WTC11 (cell line): ENCODE measurements around the gene SEC14L6. TPM values are rescaled to one million over a fixed set of nuclear protein-coding genes. Genes with fewer than 3 reads are reported as not detected.

ENCODE experiments used
- ATAC-seq: fragments of 200-7000 bp; cut with Tn5 transposase; 2 replicates; pipeline ENCODE4 v1.10.0; 2021; ENCODE audit warnings: mild to moderate bottlenecking, moderate library complexity
- CTCF ChIA-PET: fragments of 300-600 bp; sonication (Branson Sonifier 250); formaldehyde crosslinking; loops from one replicate; lab custom pipeline; 2021; ENCODE audit warnings: antibody characterized with exemption; lab: Charles Lee
- POLR2A ChIA-PET: fragments of 350-600 bp; sonication (Branson Sonifier 250); formaldehyde crosslinking; loops from one replicate; lab custom pipeline; 2021; ENCODE audit warnings: antibody characterized with exemption; lab: Charles Lee
- DNase-seq: peaks from one replicate; pipeline ENCODE4 v3.0.0; 2021; ENCODE audit warnings: low spot score
- H3K27ac Mint-ChIP-seq: 2 replicates; pipeline ENCODE4 v1.8.0; 2021; ENCODE audit warnings: mixed read lengths
- H3K27me3 Mint-ChIP-seq: 2 replicates; pipeline ENCODE4 v1.8.0; 2021; ENCODE audit warnings: low read depth, mild to moderate bottlenecking, moderate library complexity, mixed read lengths
- H3K36me3 Mint-ChIP-seq: 2 replicates; pipeline ENCODE4 v1.8.0; 2021; ENCODE audit warnings: mixed read lengths
- H3K4me1 Mint-ChIP-seq: 2 replicates; pipeline ENCODE4 v1.8.0; 2022; ENCODE audit warnings: mixed read lengths
- H3K4me3 Mint-ChIP-seq: 2 replicates; pipeline ENCODE4 v1.8.0; 2021; ENCODE audit warnings: mild to moderate bottlenecking, moderate library complexity, mixed read lengths
- H3K9me3 Mint-ChIP-seq: 2 replicates; pipeline ENCODE4 v1.8.0; 2021; ENCODE audit warnings: mixed read lengths
- ELF4 ChIP-seq: sonication (generic); formaldehyde crosslinking; IDR thresholded peaks from 2 replicates; pipeline ENCODE4 v1.8.1; 2022; ENCODE audit warnings: low read depth, mild to moderate bottlenecking, moderate library complexity, missing genetic modification reagents
- EMX1 ChIP-seq: fragments of 250-450 bp; sonication (Bioruptor Pico); IDR thresholded peaks from 2 replicates; pipeline ENCODE4 v1.8.0; 2021; ENCODE audit warnings: mild to moderate bottlenecking
- NR1H2 ChIP-seq: sonication (generic); formaldehyde crosslinking; IDR thresholded peaks from 2 replicates; pipeline ENCODE4 v1.9.0; 2021; ENCODE audit warnings: mild to moderate bottlenecking, moderate library complexity, missing genetic modification reagents
- NR2C2 ChIP-seq: sonication (generic); formaldehyde crosslinking; IDR thresholded peaks from 2 replicates; pipeline ENCODE4 v1.8.0; 2022; ENCODE audit warnings: mild to moderate bottlenecking, missing genetic modification reagents
- NR3C1 ChIP-seq: sonication (generic); formaldehyde crosslinking; conservative IDR thresholded peaks from 2 replicates; pipeline ENCODE4 v1.8.1; 2023; ENCODE audit warnings: low read depth, mild to moderate bottlenecking, missing genetic modification reagents
- PRRX2 ChIP-seq: fragments of 250-450 bp; sonication (Bioruptor Pico); IDR thresholded peaks from 2 replicates; pipeline ENCODE4 v1.8.0; 2021; ENCODE audit warnings: mild to moderate bottlenecking
- RELA ChIP-seq: sonication (generic); formaldehyde crosslinking; IDR thresholded peaks from 2 replicates; pipeline ENCODE4 v1.8.1; 2022; ENCODE audit warnings: missing genetic modification reagents, mild to moderate bottlenecking, borderline replicate concordance
- TCF7 ChIP-seq: sonication (generic); formaldehyde crosslinking; IDR thresholded peaks from 2 replicates; pipeline ENCODE4 v1.8.0; 2022; ENCODE audit warnings: mild to moderate bottlenecking, low read depth, missing genetic modification reagents, moderate library complexity
- ZNF232 ChIP-seq: sonication (generic); formaldehyde crosslinking; IDR thresholded peaks from 2 replicates; pipeline ENCODE4 v1.8.0; 2022; ENCODE audit warnings: mild to moderate bottlenecking, missing genetic modification reagents
- ZNF263 ChIP-seq: sonication (generic); formaldehyde crosslinking; IDR thresholded peaks from 2 replicates; pipeline ENCODE4 v1.8.1; 2022; ENCODE audit warnings: low read depth, mild to moderate bottlenecking, moderate library complexity, missing genetic modification reagents
- total RNA-seq: library from RNA; stranded (reverse); gene quantifications from 3 replicates; pipeline ENCODE4 v1.2.3, GENCODE V29; 2021
- TF ChIP-seq, protein P1 (sequence below): sonication (generic); formaldehyde crosslinking; IDR thresholded peaks from 2 replicates; pipeline ENCODE4 v1.8.0; 2022; ENCODE audit warnings: mild to moderate bottlenecking, missing genetic modification reagents
- TF ChIP-seq, protein P2 (sequence below): sonication (generic); formaldehyde crosslinking; IDR thresholded peaks from 2 replicates; pipeline ENCODE4 v1.8.1; 2022; ENCODE audit warnings: mild to moderate bottlenecking, missing genetic modification reagents, moderate library complexity, borderline replicate concordance
- TF ChIP-seq, protein P3 (sequence below): fragments of 250-450 bp; sonication (Bioruptor Pico); IDR thresholded peaks from 2 replicates; pipeline ENCODE4 v1.9.0; 2021; ENCODE audit warnings: mild to moderate bottlenecking
- TF ChIP-seq, protein P4 (sequence below): fragments of 250-450 bp; sonication (Bioruptor Pico); IDR thresholded peaks from 2 replicates; pipeline ENCODE4 v1.9.0; 2021; ENCODE audit warnings: mild to moderate bottlenecking, borderline replicate concordance
- TF ChIP-seq, protein P5 (sequence below): fragments of 250-450 bp; sonication (Bioruptor Pico); conservative IDR thresholded peaks from 2 replicates; pipeline ENCODE4 v1.9.0; 2021; ENCODE audit warnings: mild to moderate bottlenecking
- TF ChIP-seq, protein P6 (sequence below): sonication (generic); formaldehyde crosslinking; IDR thresholded peaks from 2 replicates; pipeline ENCODE4 v1.8.1; 2022; ENCODE audit warnings: mild to moderate bottlenecking, moderate library complexity, missing genetic modification reagents
- TF ChIP-seq, protein P7 (sequence below): sonication (generic); formaldehyde crosslinking; IDR thresholded peaks from 2 replicates; pipeline ENCODE4 v1.8.0; 2023; ENCODE audit warnings: missing genetic modification reagents
- TF ChIP-seq, protein P8 (sequence below): sonication (generic); formaldehyde crosslinking; IDR thresholded peaks from 2 replicates; pipeline ENCODE4 v1.8.0; 2022; ENCODE audit warnings: mild to moderate bottlenecking, missing genetic modification reagents

The SEC14L6 gene
- total RNA-seq, 1 experiment from 2014 or later, result 1.6 TPM

DNA sequence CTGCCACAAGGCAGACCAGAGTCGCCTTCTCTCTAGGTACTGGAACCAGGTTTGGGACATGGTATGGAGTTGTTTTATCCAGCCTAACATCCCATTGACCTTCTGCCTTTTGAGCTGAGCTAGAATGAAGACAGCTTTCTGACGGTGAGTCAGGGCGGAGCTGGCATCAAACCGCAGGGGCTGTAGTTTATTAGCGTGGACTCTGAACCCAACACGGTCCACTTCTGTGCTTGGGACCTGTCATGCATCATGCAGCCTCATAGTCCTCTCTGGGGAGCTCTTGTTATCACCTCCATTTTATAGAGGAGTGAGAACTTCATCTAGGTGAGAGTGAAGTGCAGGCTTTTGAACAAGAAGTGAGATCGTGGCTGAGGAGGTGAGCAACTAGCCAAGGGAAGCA, 19.6 kb upstream of the SEC14L6 start:
- H3K4me3 Mint-ChIP-seq, result no peak overlapping the region
- 0 out of 2 replicates have a peak overlapping the region, but pooled peaks have one; percentile 12 for H3K27ac Mint-ChIP-seq

More for the DNA sequence above, 19.6 kb upstream of the SEC14L6 start:
- ChIA-PET POLR2A (interaction anchor here (0.6 kb wide), 1 partner anchor 224 kb away, joined by 3 read pairs; no protein-coding TSS in a partner anchor), CTCF (interaction anchor here (0.9 to 1.4 kb wide), 2 partner anchors 40 to 80 kb away, joined by 4 read pairs; no protein-coding TSS in a partner anchor)
- Mint-ChIP-seq H3K4me1 (peaks cover 35% of the 10 kb centered on the region), H3K9me3 (no peaks in the 10 kb centered on the region), H3K36me3 (no peaks in the 10 kb centered on the region), H3K27me3 (no peaks in the 10 kb centered on the region; the same call in none of the 2 replicates)
- TF ChIP-seq NR2C2 (CRISPR knock-in tag) (no peak), NR3C1 (no peak), RELA (CRISPR knock-in tag) (no peak), ZNF263 (CRISPR knock-in tag) (no peak), EMX1 (no peak), TCF7 (CRISPR knock-in tag) (no peak), NR1H2 (CRISPR knock-in tag) (no peak), ELF4 (CRISPR knock-in tag) (no peak), PRRX2 (CRISPR knock-in tag) (no peak), ZNF232 (CRISPR knock-in tag) (no peak)
- TF ChIP-seq, protein P1, sequence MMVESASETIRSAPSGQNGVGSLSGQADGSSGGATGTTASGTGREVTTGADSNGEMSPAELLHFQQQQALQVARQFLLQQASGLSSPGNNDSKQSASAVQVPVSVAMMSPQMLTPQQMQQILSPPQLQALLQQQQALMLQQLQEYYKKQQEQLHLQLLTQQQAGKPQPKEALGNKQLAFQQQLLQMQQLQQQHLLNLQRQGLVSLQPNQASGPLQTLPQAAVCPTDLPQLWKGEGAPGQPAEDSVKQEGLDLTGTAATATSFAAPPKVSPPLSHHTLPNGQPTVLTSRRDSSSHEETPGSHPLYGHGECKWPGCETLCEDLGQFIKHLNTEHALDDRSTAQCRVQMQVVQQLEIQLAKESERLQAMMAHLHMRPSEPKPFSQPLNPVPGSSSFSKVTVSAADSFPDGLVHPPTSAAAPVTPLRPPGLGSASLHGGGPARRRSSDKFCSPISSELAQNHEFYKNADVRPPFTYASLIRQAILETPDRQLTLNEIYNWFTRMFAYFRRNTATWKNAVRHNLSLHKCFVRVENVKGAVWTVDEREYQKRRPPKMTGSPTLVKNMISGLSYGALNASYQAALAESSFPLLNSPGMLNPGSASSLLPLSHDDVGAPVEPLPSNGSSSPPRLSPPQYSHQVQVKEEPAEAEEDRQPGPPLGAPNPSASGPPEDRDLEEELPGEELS (CRISPR knock-in tag), result no peak
- TF ChIP-seq, protein P2, sequence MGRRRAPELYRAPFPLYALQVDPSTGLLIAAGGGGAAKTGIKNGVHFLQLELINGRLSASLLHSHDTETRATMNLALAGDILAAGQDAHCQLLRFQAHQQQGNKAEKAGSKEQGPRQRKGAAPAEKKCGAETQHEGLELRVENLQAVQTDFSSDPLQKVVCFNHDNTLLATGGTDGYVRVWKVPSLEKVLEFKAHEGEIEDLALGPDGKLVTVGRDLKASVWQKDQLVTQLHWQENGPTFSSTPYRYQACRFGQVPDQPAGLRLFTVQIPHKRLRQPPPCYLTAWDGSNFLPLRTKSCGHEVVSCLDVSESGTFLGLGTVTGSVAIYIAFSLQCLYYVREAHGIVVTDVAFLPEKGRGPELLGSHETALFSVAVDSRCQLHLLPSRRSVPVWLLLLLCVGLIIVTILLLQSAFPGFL (CRISPR knock-in tag), result no peak
- TF ChIP-seq, protein P3, sequence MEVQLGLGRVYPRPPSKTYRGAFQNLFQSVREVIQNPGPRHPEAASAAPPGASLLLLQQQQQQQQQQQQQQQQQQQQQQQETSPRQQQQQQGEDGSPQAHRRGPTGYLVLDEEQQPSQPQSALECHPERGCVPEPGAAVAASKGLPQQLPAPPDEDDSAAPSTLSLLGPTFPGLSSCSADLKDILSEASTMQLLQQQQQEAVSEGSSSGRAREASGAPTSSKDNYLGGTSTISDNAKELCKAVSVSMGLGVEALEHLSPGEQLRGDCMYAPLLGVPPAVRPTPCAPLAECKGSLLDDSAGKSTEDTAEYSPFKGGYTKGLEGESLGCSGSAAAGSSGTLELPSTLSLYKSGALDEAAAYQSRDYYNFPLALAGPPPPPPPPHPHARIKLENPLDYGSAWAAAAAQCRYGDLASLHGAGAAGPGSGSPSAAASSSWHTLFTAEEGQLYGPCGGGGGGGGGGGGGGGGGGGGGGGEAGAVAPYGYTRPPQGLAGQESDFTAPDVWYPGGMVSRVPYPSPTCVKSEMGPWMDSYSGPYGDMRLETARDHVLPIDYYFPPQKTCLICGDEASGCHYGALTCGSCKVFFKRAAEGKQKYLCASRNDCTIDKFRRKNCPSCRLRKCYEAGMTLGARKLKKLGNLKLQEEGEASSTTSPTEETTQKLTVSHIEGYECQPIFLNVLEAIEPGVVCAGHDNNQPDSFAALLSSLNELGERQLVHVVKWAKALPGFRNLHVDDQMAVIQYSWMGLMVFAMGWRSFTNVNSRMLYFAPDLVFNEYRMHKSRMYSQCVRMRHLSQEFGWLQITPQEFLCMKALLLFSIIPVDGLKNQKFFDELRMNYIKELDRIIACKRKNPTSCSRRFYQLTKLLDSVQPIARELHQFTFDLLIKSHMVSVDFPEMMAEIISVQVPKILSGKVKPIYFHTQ, result no peak
- TF ChIP-seq, protein P4, sequence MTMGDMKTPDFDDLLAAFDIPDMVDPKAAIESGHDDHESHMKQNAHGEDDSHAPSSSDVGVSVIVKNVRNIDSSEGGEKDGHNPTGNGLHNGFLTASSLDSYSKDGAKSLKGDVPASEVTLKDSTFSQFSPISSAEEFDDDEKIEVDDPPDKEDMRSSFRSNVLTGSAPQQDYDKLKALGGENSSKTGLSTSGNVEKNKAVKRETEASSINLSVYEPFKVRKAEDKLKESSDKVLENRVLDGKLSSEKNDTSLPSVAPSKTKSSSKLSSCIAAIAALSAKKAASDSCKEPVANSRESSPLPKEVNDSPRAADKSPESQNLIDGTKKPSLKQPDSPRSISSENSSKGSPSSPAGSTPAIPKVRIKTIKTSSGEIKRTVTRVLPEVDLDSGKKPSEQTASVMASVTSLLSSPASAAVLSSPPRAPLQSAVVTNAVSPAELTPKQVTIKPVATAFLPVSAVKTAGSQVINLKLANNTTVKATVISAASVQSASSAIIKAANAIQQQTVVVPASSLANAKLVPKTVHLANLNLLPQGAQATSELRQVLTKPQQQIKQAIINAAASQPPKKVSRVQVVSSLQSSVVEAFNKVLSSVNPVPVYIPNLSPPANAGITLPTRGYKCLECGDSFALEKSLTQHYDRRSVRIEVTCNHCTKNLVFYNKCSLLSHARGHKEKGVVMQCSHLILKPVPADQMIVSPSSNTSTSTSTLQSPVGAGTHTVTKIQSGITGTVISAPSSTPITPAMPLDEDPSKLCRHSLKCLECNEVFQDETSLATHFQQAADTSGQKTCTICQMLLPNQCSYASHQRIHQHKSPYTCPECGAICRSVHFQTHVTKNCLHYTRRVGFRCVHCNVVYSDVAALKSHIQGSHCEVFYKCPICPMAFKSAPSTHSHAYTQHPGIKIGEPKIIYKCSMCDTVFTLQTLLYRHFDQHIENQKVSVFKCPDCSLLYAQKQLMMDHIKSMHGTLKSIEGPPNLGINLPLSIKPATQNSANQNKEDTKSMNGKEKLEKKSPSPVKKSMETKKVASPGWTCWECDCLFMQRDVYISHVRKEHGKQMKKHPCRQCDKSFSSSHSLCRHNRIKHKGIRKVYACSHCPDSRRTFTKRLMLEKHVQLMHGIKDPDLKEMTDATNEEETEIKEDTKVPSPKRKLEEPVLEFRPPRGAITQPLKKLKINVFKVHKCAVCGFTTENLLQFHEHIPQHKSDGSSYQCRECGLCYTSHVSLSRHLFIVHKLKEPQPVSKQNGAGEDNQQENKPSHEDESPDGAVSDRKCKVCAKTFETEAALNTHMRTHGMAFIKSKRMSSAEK, result no peak
- TF ChIP-seq, protein P5, sequence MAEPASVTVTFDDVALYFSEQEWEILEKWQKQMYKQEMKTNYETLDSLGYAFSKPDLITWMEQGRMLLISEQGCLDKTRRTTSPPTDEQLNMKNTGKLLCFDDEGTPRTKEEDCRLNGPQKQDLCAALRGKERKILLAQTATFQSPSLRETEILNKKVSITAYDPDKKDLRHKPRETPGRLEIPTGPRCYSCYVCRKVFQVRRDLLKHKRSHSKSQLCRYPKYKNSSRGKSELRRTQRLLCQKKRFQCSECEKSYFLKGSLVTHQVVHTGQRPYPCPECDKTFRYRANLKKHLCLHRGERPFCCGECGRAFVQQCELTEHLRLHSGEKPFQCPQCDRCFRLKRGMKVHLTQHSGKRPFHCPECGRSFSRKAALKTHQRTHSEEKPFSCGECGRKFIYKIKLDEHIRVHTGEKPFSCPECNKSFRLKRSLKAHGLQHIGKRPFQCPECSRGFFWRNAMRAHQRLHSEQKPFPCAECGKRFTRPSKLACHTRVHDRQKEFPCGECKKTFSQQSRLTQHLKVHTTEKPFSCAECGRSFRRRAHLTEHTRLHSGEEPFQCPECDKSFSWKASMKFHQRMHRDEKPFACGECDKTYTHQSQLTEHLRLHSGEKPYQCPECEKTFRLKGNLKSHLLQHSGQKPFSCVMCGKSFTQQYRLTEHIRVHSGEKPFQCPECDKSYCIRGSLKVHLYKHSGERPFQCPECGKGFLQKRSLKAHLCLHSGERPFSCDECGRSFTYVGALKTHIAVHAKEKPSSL (CRISPR knock-in tag), result no peak
- TF ChIP-seq, protein P6, sequence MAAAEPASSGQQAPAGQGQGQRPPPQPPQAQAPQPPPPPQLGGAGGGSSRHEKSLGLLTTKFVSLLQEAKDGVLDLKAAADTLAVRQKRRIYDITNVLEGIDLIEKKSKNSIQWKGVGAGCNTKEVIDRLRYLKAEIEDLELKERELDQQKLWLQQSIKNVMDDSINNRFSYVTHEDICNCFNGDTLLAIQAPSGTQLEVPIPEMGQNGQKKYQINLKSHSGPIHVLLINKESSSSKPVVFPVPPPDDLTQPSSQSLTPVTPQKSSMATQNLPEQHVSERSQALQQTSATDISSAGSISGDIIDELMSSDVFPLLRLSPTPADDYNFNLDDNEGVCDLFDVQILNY (CRISPR knock-in tag), result no peak
- TF ChIP-seq, protein P7, sequence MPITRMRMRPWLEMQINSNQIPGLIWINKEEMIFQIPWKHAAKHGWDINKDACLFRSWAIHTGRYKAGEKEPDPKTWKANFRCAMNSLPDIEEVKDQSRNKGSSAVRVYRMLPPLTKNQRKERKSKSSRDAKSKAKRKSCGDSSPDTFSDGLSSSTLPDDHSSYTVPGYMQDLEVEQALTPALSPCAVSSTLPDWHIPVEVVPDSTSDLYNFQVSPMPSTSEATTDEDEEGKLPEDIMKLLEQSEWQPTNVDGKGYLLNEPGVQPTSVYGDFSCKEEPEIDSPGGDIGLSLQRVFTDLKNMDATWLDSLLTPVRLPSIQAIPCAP (CRISPR knock-in tag), result no peak
- TF ChIP-seq, protein P8, sequence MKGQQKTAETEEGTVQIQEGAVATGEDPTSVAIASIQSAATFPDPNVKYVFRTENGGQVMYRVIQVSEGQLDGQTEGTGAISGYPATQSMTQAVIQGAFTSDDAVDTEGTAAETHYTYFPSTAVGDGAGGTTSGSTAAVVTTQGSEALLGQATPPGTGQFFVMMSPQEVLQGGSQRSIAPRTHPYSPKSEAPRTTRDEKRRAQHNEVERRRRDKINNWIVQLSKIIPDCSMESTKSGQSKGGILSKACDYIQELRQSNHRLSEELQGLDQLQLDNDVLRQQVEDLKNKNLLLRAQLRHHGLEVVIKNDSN, result no peak
- DNase-seq, result no peak
- ATAC-seq, result no peak
